Measurements from ENCODE around the gene WDR76. TPM values are rescaled to one million over a fixed set of nuclear protein-coding genes. Genes with fewer than 3 reads are reported as not detected.

WDR76 gene
- total and polyA plus RNA-seq, 2 experiments from 2014 or later, result 1.8 to 7.6 TPM

DNA sequence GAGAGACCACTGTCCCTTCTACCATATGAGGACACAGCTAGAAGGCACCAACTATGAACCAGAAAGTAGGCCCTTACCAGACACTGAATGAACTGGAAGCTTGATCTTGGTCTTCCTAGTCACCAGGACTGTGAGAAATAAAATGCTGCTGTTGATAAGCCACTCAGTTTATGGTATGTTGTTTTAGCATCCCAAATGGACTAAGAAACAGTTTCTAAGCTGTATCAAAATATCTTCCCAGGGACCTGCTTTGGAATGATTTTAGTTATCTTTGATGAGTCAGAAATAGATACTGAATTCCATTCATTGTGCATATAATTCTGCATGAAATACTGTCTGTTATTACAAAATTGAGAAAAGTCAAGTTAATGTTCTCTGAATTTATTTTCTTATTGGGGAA, 18.6 kb downstream of the WDR76 start:
- no peaks in the 10 kb centered on the region for H3K4me1 ChIP-seq (ENCODE audit: insufficient read depth)

DNA sequence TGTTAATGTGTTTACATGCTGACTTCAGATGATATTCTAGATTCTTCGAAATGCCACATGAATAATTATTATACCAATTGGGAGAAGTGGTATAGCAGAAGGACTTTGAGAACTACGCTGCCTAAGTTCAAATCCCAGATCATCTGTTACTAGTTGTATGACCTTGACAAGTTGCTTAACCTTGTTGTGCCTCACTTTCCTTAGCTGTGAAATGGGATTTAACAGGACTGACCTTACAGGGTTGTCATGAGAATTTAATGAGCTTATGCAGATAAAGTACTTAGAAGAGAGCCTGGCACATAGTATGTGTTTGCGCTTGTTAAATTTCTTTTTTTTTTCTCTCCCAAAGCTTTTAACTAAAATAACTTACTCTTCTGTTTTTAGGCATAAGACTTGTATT, 24.4 kb downstream of the WDR76 start:
- H3K4me3 ChIP-seq, result no peak overlapping the region
- no peak overlapping the region for H3K27ac ChIP-seq
- H3K4me2 ChIP-seq, result no peak overlapping the region
- no peak for DNase-seq (ENCODE audit: low spot score)
- 100% methylated on average over 3 of the region's 3 CpGs for WGBS (ENCODE audit: low lambda C conversion rate, missing lambda C conversion rate)
- H3K9me2 ChIP-seq (replicated peaks; ENCODE audit: insufficient read depth), result no peaks in the 10 kb centered on the region
- no peak overlapping the region for H2AFZ ChIP-seq
- H3K36me3 ChIP-seq (replicated peaks; ENCODE audit: insufficient read depth, low read depth), result no peaks in the 10 kb centered on the region
- H4K20me1 ChIP-seq (ENCODE audit: insufficient read depth, poor library complexity, severe bottlenecking), result no peaks in the 10 kb centered on the region
- TF ChIP-seq EZH2 (IDR thresholded peaks at IDR 0.05; ENCODE audit: borderline replicate concordance), result no peak
- no peaks in the 10 kb centered on the region for H3K9me3 ChIP-seq (ENCODE audit: low read depth)
- no peaks in the 10 kb centered on the region for H3K27me3 ChIP-seq
- H3K4me1 ChIP-seq (ENCODE audit: insufficient read depth), result no peaks in the 10 kb centered on the region
- H3K79me2 ChIP-seq, result no peaks in the 10 kb centered on the region

More for the DNA sequence above, 18.6 kb downstream of the WDR76 start:
- Histone ChIP-seq H3K9me3 (ENCODE audit: low read depth) (no peaks in the 10 kb centered on the region), H3K27me3 (no peaks in the 10 kb centered on the region), H3K9me2 (replicated peaks; ENCODE audit: insufficient read depth) (no peaks in the 10 kb centered on the region), H3K4me2 (no peak overlapping the region), H3K4me3 (no peak overlapping the region), H3K79me2 (no peaks in the 10 kb centered on the region), H3K27ac (no peak overlapping the region), H3K36me3 (replicated peaks; ENCODE audit: insufficient read depth, low read depth) (no peaks in the 10 kb centered on the region), H4K20me1 (ENCODE audit: insufficient read depth, poor library complexity, severe bottlenecking) (no peaks in the 10 kb centered on the region), H2AFZ (no peak overlapping the region)
- TF ChIP-seq EZH2phosphoT487 (IDR thresholded peaks at IDR 0.05; ENCODE audit: low read depth, severe bottlenecking, unreplicated experiment), result no peak
- TF ChIP-seq EZH2 (IDR thresholded peaks at IDR 0.05; ENCODE audit: borderline replicate concordance), result no peak
- TF ChIP-seq, protein P1, sequence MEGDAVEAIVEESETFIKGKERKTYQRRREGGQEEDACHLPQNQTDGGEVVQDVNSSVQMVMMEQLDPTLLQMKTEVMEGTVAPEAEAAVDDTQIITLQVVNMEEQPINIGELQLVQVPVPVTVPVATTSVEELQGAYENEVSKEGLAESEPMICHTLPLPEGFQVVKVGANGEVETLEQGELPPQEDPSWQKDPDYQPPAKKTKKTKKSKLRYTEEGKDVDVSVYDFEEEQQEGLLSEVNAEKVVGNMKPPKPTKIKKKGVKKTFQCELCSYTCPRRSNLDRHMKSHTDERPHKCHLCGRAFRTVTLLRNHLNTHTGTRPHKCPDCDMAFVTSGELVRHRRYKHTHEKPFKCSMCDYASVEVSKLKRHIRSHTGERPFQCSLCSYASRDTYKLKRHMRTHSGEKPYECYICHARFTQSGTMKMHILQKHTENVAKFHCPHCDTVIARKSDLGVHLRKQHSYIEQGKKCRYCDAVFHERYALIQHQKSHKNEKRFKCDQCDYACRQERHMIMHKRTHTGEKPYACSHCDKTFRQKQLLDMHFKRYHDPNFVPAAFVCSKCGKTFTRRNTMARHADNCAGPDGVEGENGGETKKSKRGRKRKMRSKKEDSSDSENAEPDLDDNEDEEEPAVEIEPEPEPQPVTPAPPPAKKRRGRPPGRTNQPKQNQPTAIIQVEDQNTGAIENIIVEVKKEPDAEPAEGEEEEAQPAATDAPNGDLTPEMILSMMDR (IDR thresholded peaks at IDR 0.05; ENCODE audit: poor library complexity), result no peak
- DNase-seq (ENCODE audit: low spot score), result no peak

GRCh38 chr15:43852607-43853006, 25.8 kb downstream of the WDR76 start:
- no peaks in the 10 kb centered on the region for H3K36me3 ChIP-seq (replicated peaks; ENCODE audit: insufficient read depth, low read depth)
- no peak overlapping the region for H3K4me3 ChIP-seq
- H2AFZ ChIP-seq, result no peak overlapping the region
- TF ChIP-seq, protein P1 (IDR thresholded peaks at IDR 0.05; ENCODE audit: poor library complexity), result no peak
- TF ChIP-seq EZH2phosphoT487 (IDR thresholded peaks at IDR 0.05; ENCODE audit: low read depth, severe bottlenecking, unreplicated experiment) (no peak), EZH2 (IDR thresholded peaks at IDR 0.05; ENCODE audit: borderline replicate concordance) (no peak)
- no peaks in the 10 kb centered on the region for H3K9me3 ChIP-seq (ENCODE audit: low read depth)
- H3K79me2 ChIP-seq, result no peaks in the 10 kb centered on the region
- H3K4me1 ChIP-seq (ENCODE audit: insufficient read depth), result no peaks in the 10 kb centered on the region
- WGBS (ENCODE audit: low lambda C conversion rate, missing lambda C conversion rate), result 96% methylated on average over 4 of the region's 4 CpGs
- H3K4me2 ChIP-seq, result no peak overlapping the region
- H4K20me1 ChIP-seq (ENCODE audit: insufficient read depth, poor library complexity, severe bottlenecking), result no peaks in the 10 kb centered on the region
- no peaks in the 10 kb centered on the region for H3K9me2 ChIP-seq (replicated peaks; ENCODE audit: insufficient read depth)
- no peak overlapping the region for H3K27ac ChIP-seq
- no peak for DNase-seq (ENCODE audit: low spot score)
- no peaks in the 10 kb centered on the region for H3K27me3 ChIP-seq

DNA sequence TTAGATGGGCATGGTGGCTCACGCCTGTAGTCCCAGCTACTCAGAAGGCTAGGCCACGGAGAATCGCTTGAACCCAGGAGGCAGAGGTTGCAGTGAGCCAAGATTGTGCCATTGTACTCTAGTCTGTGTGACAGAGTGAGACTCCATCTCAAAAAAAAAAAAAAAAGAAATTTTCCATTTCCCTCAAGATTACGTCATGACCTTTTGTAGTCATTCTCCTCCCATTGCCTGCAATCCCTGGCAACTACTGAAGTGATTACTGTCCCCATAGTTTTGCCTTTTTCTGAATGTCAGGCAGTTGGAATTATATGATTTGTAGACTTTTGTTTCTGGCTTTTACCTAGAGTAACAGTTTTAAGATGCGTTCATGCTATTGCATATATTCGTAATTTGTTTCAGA, 28.0 kb downstream of the WDR76 start:
- Histone ChIP-seq H3K27ac (no peak overlapping the region), H3K36me3 (replicated peaks; ENCODE audit: insufficient read depth, low read depth) (no peaks in the 10 kb centered on the region), H3K27me3 (no peaks in the 10 kb centered on the region), H3K9me2 (replicated peaks; ENCODE audit: insufficient read depth) (no peaks in the 10 kb centered on the region), H3K4me1 (ENCODE audit: insufficient read depth) (no peaks in the 10 kb centered on the region), H2AFZ (no peak overlapping the region), H3K9me3 (ENCODE audit: low read depth) (no peaks in the 10 kb centered on the region), H3K79me2 (no peaks in the 10 kb centered on the region), H4K20me1 (ENCODE audit: insufficient read depth, poor library complexity, severe bottlenecking) (no peaks in the 10 kb centered on the region), H3K4me3 (no peak overlapping the region), H3K4me2 (no peak overlapping the region)
- TF ChIP-seq EZH2phosphoT487 (IDR thresholded peaks at IDR 0.05; ENCODE audit: low read depth, severe bottlenecking, unreplicated experiment), result no peak
- no peak for TF ChIP-seq EZH2 (IDR thresholded peaks at IDR 0.05; ENCODE audit: borderline replicate concordance)
- TF ChIP-seq, protein P1 (IDR thresholded peaks at IDR 0.05; ENCODE audit: poor library complexity), result no peak
- no peak for DNase-seq (ENCODE audit: low spot score)
- WGBS (ENCODE audit: low lambda C conversion rate, missing lambda C conversion rate), result 96% methylated on average over 6 of the region's 6 CpGs

All from hepatocyte (in vitro differentiated cells).